SH-SY5Y (cell line): ENCODE data around the gene FRY.

Experiments used
- GATA2 ChIP-seq: IDR thresholded peaks from 2 replicates; pipeline ENCODE4 v1.6.1; 2011; ENCODE audit warnings: mild to moderate bottlenecking, low read depth, low read length
- GATA3 ChIP-seq: IDR thresholded peaks from 2 replicates; pipeline ENCODE4 v1.6.1; 2011; ENCODE audit warnings: low read depth, mild to moderate bottlenecking, low read length, moderate library complexity

Gene FRY

GRCh38 chr13:32334671-32335070 is 303.1 kb downstream of the FRY start:
- TF ChIP-seq GATA2 (no peak), GATA3 (no peak)

GRCh38 chr13:32340914-32341313 is 309.3 kb downstream of the FRY start:
- TF ChIP-seq GATA2 (no peak), GATA3 (no peak)

GRCh38 chr13:32347651-32348050 is 316.1 kb downstream of the FRY start:
- TF ChIP-seq GATA3: no peak
- TF ChIP-seq GATA2: no peak
